Right cardiac atrium (tissue), 5 donors: ENCODE results near the gene GALNT14. TPM values are rescaled to one million over a fixed set of nuclear protein-coding genes. Genes with fewer than 3 reads are reported as not detected.

Source experiments
- ATAC-seq, 2 donors: fragments of 200-7000 bp; cut with Tn5 transposase; one replicate each; pipeline versions ENCODE4 v1.8.0 to v1.9.1; 2020; ENCODE audit warnings: moderate library complexity in 2 of 2, mild to moderate bottlenecking in 1 of 2
- DNase-seq, 3 donors: peaks; one replicate each; pipeline ENCODE4 v3.0.0-alpha.2; 2020
- H3K27ac ChIP-seq: one replicate; pipeline ENCODE4 v1.5.1; 2013; ENCODE audit warnings: mild to moderate bottlenecking, low read length, control low read depth, moderate library complexity
- H3K27me3 ChIP-seq: one replicate; pipeline ENCODE4 v1.6.1; 2013; ENCODE audit not compliant: control insufficient read depth, insufficient read depth
- H3K4me1 ChIP-seq: one replicate; pipeline ENCODE4 v1.6.1; 2013; ENCODE audit warnings: low read length; ENCODE audit not compliant: control insufficient read depth, insufficient read depth
- H3K4me3 ChIP-seq: one replicate; pipeline ENCODE4 v1.5.1; 2013; ENCODE audit warnings: low read length, control low read depth
- H3K9me3 ChIP-seq: one replicate; pipeline ENCODE4 v1.6.1; 2013; ENCODE audit warnings: low read length; ENCODE audit not compliant: control insufficient read depth
- WGBS: extraction: QIAGEN DNeasy Blood & Tissue Kit; methylation state at CpG from one replicate; pipeline ENCODE4 v1.1.7; 2013; 5-methylcytosine and 5-hydroxymethylcytosine counted together
- intact Hi-C, 4 donors: fragments of 100-400 bp; cut with DNase I; formaldehyde crosslinking; loops; one replicate each; pipeline versions ENCODE4 v1.11.0 to v1.14.0; 2022 to 2023
- polyA plus RNA-seq: library from polyadenylated mRNA; stranded (reverse); fragments of 200-250 nt; gene quantifications from one replicate; pipeline ENCODE4 v1.2.3, GENCODE V29; 2013
- total RNA-seq, 4 donors: library from RNA; stranded (reverse); fragmentation: NEBNext Ultra II Directional; extraction: Animal tissue kit (Norgen Biotek cat#: 25700); gene quantifications; one replicate each; pipeline ENCODE4 v1.2.1, GENCODE V29; 2021
- donor health status: healthy with polysubstance abuse.
- donor health status: DM: no; HTN: yes; CAD: no.
- donor health status: DM: no; HTN: no; CAD: no.
- donor health status: DM: no; HTN: yes; CAD: no; lungs with severe emphysema.
- donor health status: DM: yes; HTN: yes; CAD: no.

GALNT14 gene
- total and polyA plus RNA-seq, 5 donors = 0.21 to 0.25 TPM; not detected in 3

DNA sequence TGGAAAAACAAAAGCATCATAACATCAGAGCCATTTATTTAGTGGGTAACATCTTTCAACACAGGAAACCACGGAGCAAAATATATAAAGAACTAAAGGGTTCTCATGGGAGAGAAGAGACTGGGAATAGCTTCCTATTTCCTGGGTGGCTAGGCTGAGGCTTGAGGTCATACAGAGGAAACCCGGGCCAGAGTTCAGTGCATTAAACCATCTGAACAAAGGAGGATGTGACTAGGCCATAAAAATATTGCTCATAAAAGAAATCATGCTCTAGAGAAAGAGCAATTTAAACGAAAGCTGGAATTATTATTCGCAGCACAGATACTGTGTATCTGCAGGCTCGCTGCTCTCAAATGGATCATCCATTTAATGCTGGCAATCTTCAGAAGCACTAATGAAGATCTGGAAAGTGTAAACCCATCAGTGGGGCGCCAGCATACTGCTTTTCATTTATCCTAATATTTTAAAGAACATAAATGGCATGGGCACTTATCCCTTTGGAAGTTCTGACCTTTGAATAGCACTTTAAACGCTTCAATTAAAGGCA, 83.3 kb downstream of the GALNT14 start:
- Histone ChIP-seq H3K4me3 (no peak overlapping the region), H3K9me3 (no peaks in the 10 kb centered on the region), H3K27me3 (no peaks in the 10 kb centered on the region), H3K4me1 (peaks cover 2% of the 10 kb centered on the region), H3K27ac (no peak overlapping the region)
- DNase-seq (no peak), ATAC-seq (no peak)
- intact Hi-C loops = no loop called here
- WGBS = 67% methylated on average over 7 of the region's 7 CpGs

DNA sequence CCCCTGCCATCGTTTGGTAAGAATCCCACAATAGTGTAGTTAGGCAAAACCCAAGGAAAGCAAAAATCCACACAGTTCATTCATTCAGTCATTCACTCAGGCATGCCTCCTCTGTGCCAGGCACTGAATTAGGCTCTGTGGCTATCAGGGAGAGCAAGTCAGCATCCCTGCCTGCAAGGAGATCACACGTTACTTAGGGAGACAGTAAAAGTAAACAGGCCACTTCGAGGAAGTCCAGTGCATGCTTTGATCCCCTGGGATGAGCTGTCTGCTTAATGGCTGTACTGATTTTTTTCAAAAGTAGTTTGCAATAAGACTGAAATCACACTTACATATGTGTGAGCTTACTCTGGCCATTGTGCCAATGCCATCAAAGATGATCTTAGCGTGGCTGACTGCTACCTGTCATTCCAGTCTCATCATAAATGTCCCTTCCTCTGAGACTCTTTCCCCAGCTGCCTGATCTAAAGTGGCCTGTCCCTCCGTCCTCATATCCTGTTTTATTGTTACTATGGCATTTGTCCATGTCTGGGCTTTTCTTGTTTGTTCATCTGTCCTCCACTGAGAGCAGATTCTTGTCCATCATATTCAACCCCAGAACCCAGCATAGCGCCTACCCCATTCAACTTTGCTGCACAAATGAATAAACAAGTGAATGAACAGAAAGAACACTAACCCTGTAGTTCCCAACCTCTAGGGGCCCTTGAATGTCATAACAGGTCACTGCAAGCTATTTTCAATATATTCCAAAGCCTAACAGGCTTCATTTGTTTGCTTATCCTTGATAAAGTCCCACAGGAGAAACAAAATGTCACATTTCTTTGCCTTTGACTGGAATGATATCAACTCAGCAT, 84.1 kb downstream of the GALNT14 start:
- Histone ChIP-seq H3K27ac (no peak overlapping the region), H3K27me3 (no peaks in the 10 kb centered on the region), H3K4me1 (peaks cover 2% of the 10 kb centered on the region), H3K9me3 (no peaks in the 10 kb centered on the region), H3K4me3 (no peak overlapping the region)
- intact Hi-C loops = no loop called here
- 64% methylated on average over 6 of the region's 6 CpGs for WGBS
- DNase-seq (no peak), ATAC-seq (no peak)

DNA sequence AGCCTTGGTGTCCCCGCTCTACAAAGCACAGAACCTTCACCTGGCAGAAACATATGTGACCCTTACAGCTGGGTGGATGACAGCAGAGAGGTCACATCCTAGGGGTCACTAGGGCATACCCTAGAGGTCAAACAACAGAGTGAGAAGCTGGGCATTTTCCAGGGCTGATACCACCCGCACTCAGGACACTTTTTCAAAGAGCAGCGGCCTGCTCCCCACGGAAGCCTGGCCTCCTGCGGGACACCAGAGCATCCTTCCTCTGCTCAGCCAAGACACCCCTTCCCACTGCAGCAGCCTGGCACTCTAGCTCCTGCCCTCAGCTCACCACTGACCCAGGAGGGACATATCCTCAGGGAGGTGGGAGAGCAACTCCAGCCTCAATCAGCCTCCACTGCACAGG, 86.0 kb downstream of the GALNT14 start:
- Histone ChIP-seq H3K4me1 (peaks cover 2% of the 10 kb centered on the region), H3K4me3 (no peak overlapping the region), H3K27me3 (no peaks in the 10 kb centered on the region), H3K27ac (no peak overlapping the region), H3K9me3 (no peaks in the 10 kb centered on the region)
- DNase-seq = no peak
- intact Hi-C loops = no loop called here
- ATAC-seq = no peak
- WGBS = 89% methylated on average over 5 of the region's 5 CpGs

DNA sequence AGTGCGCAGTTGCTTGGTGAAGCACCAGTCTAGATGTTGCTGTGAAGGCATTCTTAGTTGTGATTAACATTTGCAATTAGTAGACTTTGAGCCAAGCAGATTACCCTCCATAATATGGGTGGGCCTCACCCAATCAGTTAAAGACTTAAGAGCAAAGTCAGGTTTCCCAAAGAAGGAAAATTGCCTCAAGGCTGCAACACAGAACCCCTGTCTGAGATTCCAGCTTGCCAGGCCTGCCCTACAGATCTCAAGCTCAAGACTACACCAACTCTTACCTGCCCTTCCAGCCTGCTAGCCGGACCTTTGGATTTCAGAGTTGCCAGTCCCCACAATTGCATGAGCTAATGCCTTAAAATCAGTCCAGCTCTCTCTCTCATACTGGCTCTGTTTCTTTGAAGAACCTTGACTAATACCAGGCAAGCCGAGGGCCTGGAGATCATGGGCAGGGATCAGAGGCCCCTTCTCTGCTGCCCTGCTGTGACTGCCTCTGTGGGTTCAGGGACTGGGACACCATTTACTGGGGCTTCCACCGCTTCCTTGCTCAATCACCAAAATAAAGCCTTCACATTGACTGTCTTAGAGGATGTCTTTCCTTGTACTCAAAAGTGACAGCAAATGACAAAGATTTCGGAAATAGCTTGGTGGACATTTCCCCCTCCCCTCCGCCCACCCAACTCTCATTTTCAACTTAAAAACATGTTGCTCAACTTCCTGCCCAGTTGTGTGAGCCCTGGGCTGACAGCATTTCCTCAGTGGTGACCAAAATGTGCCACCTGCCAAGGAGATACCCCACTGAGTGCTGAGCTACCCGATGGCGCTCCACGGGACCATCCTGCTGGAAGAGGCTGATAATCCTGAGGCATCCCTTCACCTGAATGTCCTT, 86.7 kb downstream of the GALNT14 start:
- WGBS = 80% methylated on average over 9 of the region's 9 CpGs
- H3K27ac ChIP-seq = no peak overlapping the region
- intact Hi-C loops = no loop called here

DNA sequence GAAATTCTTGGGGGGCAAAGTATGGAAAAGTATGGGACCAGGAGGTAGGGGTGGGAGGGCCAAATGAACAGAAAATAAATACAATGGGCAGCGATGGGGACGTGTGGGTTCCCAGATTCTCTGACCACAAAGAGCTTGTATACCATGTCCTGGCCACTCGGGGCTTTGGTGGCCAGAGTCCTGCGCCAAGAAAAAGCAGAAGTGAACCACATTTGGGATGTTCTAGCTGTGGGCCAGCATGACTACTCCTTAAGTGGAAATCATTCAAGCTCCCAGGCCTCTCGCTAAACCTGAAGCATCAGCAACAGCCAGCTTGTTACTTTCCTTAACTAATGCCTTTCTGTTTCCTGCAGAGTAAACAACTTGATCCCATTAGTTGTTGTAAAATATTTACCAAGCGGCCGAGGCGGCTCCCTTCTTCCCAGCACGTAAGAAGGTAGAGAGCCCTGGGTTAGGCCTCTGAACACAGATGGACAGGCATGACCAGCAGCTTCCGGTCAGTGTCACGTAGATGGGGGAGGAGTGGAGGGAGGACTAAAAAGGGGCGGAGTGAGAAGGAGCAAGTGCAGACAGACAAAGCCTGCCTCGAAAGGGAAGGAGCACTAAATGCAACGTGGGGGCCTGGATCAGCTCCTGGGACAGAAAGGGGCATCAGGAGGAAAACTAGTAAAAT, 88.2 kb downstream of the GALNT14 start:
- no peaks in the 10 kb centered on the region for H3K4me1 ChIP-seq
- ATAC-seq = no peak
- WGBS = 76% methylated on average over 14 of the region's 14 CpGs
- no peak for DNase-seq
- no peaks in the 10 kb centered on the region for H3K27me3 ChIP-seq
- no peak overlapping the region for H3K4me3 ChIP-seq
- intact Hi-C loops = no loop called here
- H3K9me3 ChIP-seq = no peaks in the 10 kb centered on the region
- H3K27ac ChIP-seq = no peak overlapping the region

More for the DNA sequence above, 86.7 kb downstream of the GALNT14 start:
- no peaks in the 10 kb centered on the region for H3K9me3 ChIP-seq
- H3K27me3 ChIP-seq = no peaks in the 10 kb centered on the region
- H3K4me3 ChIP-seq = no peak overlapping the region
- H3K4me1 ChIP-seq = peaks cover 2% of the 10 kb centered on the region
- ATAC-seq = no peak
- DNase-seq = no peak

DNA sequence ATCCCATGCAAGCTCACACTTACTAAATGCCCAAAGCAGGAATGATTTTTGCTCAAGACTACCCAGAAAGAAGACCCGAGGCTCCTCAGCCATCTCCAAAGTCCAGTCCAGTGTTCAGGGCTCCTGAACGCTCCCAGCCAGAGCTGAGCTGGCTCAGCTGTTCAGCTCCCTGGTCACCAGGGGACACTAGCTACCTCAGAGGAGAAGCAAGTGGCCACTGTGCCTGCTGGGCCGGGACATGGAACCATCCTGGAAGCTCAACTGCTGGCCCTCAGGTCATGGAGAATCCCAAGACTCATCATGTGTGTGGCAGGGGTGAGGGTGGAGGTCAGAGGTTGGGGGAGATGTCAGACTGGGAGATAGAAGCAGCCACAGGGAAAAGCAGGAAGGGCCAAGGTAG, 89.0 kb downstream of the GALNT14 start:
- Histone ChIP-seq H3K9me3 (no peaks in the 10 kb centered on the region), H3K27ac (no peak overlapping the region), H3K27me3 (no peaks in the 10 kb centered on the region), H3K4me3 (no peak overlapping the region), H3K4me1 (no peaks in the 10 kb centered on the region)
- WGBS = 89% methylated on average over 3 of the region's 3 CpGs
- intact Hi-C loops = no loop called here
- no peak for DNase-seq
- ATAC-seq = no peak

DNA sequence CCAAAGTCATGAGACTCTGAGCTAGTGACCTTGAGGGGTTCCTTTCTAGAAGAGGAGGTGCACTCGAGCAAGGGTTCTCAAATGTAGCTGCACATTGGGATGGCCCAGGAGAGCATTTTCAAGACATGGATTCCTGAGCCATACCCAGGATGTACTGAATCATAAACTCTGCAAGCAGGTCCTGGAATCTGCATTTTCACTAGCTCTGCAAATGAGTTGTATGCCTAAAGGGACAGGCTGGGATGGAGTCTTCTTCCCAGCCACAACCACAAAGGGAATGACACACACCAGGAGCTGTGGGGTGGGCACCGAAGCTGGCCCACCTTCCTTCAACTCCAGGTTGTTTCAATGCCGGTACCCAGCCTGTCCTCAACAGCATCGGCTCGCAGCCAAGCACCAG, 90.6 kb downstream of the GALNT14 start:
- DNase-seq (no peak), ATAC-seq (no peak)
- 83% methylated on average over 5 of the region's 5 CpGs for WGBS
- Histone ChIP-seq H3K4me3 (no peak overlapping the region), H3K4me1 (no peaks in the 10 kb centered on the region), H3K9me3 (no peaks in the 10 kb centered on the region), H3K27ac (no peak overlapping the region), H3K27me3 (no peaks in the 10 kb centered on the region)
- intact Hi-C loops = no loop called here

DNA sequence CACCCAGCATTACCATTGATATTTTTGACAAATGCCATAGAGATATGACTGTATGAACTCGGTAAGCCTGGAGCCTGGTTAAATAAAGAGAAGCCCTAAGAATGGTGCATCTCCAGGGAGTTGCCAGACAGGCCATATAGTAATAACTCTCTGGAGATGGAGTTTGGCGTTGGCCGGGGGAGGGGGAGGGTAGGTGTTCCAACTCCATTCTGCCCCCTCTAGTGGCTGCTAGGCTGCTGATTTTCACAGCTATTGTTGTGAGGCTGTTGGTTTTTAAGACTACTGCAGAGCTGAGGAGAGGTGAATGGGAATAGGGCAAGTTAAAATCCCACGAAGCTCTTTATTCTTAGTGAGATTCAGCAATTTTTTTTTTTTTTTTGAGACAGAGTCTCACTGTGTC, 99.9 kb downstream of the GALNT14 start:
- 75% methylated on average over 4 of the region's 4 CpGs for WGBS

DNA sequence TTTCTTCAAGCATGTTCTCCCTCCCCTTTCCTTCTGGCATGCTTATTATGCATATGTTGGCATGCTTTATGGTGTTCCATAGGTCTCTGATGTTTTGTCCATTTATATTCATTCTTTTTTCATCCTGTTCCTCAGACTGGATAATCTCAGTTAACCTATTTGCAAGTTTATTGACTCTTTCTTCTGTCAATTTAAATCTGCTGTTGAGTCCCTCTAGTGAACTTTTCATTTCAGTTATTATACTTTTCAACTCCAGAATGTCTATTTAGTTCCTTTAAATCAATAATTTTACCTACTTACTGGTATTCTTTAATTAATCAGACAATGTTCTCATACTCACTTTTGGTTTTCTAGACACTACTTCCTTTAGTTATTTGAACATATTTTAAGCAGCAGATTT, 101.2 kb downstream of the GALNT14 start:
- Histone ChIP-seq H3K9me3 (no peaks in the 10 kb centered on the region), H3K27ac (no peak overlapping the region), H3K27me3 (no peaks in the 10 kb centered on the region), H3K4me1 (no peaks in the 10 kb centered on the region), H3K4me3 (no peak overlapping the region)
- ATAC-seq = no peak
- intact Hi-C loops = no loop called here
- DNase-seq = no peak

More for the DNA sequence above, 99.9 kb downstream of the GALNT14 start:
- Histone ChIP-seq H3K9me3 (no peaks in the 10 kb centered on the region), H3K4me3 (no peak overlapping the region), H3K4me1 (no peaks in the 10 kb centered on the region), H3K27me3 (no peaks in the 10 kb centered on the region), H3K27ac (no peak overlapping the region)
- DNase-seq (no peak), ATAC-seq (no peak)
- intact Hi-C loops = no loop called here

DNA sequence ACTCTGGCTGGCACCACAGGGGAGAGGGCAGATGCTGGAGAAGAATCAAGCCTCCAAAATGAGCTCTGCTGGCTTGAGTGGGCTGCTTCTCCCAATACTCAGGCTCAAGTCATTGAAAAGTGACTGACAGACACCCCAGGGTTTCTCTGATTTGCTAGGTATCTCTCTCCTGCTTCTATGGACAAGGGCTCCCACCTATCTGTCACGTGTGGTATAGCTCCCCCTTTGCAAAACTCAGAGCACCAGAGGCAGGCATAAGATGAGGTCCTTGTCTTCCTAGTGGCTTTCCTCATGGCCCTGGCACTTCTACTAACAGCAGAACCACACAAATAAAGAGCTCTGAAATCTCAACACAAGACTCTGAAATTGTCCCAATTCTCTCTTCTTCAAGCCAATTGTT, 105.2 kb downstream of the GALNT14 start:
- no peaks in the 10 kb centered on the region for H3K4me1 ChIP-seq
- H3K27me3 ChIP-seq = no peaks in the 10 kb centered on the region
- DNase-seq (no peak), ATAC-seq (no peak)
- intact Hi-C loops = no loop called here
- H3K9me3 ChIP-seq = no peaks in the 10 kb centered on the region
- WGBS = 20% methylated on average over 1 of the region's 1 CpG
- H3K27ac ChIP-seq = no peak overlapping the region
- H3K4me3 ChIP-seq = no peak overlapping the region

DNA sequence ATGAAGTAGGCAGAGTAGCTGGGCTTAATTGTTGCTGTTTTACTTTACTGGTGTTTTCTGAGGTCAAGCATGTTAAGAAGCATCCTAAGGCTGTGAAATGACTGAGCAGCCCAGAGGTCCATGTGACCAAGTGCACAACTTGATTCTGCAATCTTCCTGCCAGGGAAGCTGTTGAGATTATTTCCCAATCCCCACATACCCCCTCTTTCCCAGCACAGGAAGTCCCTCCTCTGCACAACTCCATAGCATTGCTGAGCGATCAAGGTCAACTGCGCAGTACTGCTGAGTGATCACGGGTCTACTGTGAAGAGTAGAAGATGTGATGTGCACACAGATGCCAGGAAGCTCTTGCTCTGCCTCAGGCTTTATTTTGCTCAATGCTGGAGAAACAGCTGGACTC, 105.8 kb downstream of the GALNT14 start:
- no peak overlapping the region for H3K27ac ChIP-seq
- H3K27me3 ChIP-seq = no peaks in the 10 kb centered on the region
- H3K9me3 ChIP-seq = no peaks in the 10 kb centered on the region
- ATAC-seq (no peak), DNase-seq (no peak)
- WGBS = 75% methylated on average over 3 of the region's 3 CpGs
- no peaks in the 10 kb centered on the region for H3K4me1 ChIP-seq
- H3K4me3 ChIP-seq = no peak overlapping the region
- intact Hi-C loops = no loop called here
